GM12891 (cell line): ENCODE data around the gene OR2H2.

Experiments used
- PAX5 ChIP-seq: IDR thresholded peaks from 2 replicates; pipeline ENCODE4 v1.6.1; 2011; ENCODE audit warnings: low read length, moderate library complexity, mild to moderate bottlenecking; ENCODE audit not compliant: insufficient read depth, severe bottlenecking
- POLR2A ChIP-seq: IDR thresholded peaks from 2 replicates; pipeline ENCODE4 v1.6.1; 2011; ENCODE audit warnings: low read depth, low read length, control low read depth
- POLR2AphosphoS5 ChIP-seq: IDR thresholded peaks from 2 replicates; pipeline ENCODE4 v1.6.1; 2011; ENCODE audit warnings: low read depth, low read length, control low read depth
- POU2F2 ChIP-seq: IDR thresholded peaks from 2 replicates; pipeline ENCODE4 v1.6.1; 2011; ENCODE audit warnings: low read depth, mild to moderate bottlenecking, control low read depth, low read length, moderate library complexity
- TAF1 ChIP-seq: IDR thresholded peaks from 2 replicates; pipeline ENCODE4 v1.6.1; 2011; ENCODE audit warnings: low read depth, low read length, control low read depth

GRCh38 chr6:29537714-29538403, 47.1 kb upstream of the OR2H2 start:
- TF ChIP-seq POLR2A (no peak), POLR2AphosphoS5 (no peak), PAX5 (no peak), TAF1 (no peak), POU2F2 (no peak)
